ENCODE measurements around the gene EFNA2. TPM values are rescaled to one million over a fixed set of nuclear protein-coding genes. Genes with fewer than 3 reads are reported as not detected.

EFNA2 gene
- total RNA-seq, 1 experiment from 2014 or later: 14.3 TPM

- Mint-ChIP-seq H3K27me3 (ENCODE audit: low read depth) (no peaks in the 10 kb centered on the region; the same call in 1 of the 2 replicates), H3K4me1 (peaks cover 39 to 53% of the 10 kb centered on the region in 2 experiments), H3K27ac (peak overlapping the region; percentile 77 to 93 (median 91); a peak in 5 of 7 replicates), H3K9me3 (no peaks in the 10 kb centered on the region; a peak in 2 of 5 replicates), H3K4me3 (peak overlapping the region in 1 of 2 experiments; percentile 51; a peak in 2 of 5 replicates), H3K36me3 (ENCODE audit: insufficient read depth in 1 of 3, low read depth in 3 of 3) (peaks cover 20 to 52% (median 47%) of the 10 kb centered on the region in 3 experiments)
- WGBS (ENCODE audit: extremely low coverage, insufficient read length, low lambda C conversion rate): no CpG with 5 or more reads among the region's 8 CpGs
- H3K14ac ChIP-seq (ENCODE audit: insufficient read depth, low read length): no peak overlapping the region
- H3K4me1 ChIP-seq (ENCODE audit: insufficient read depth, low read length): no peaks in the 10 kb centered on the region
- no peak overlapping the region for H2AK5ac ChIP-seq (ENCODE audit: insufficient read length, low read length)
- H4K8ac ChIP-seq (replicated peaks; ENCODE audit: insufficient read length, low read depth, low read length): no peak overlapping the region
- no peak overlapping the region for H2BK12ac ChIP-seq (ENCODE audit: insufficient read length, low read depth, low read length)
- H3K9me3 ChIP-seq (ENCODE audit: control insufficient read depth, low read depth, low read length): no peaks in the 10 kb centered on the region
- no peak overlapping the region for H3K18ac ChIP-seq (ENCODE audit: insufficient read length, low read depth, low read length)
- H3K79me1 ChIP-seq (ENCODE audit: insufficient read depth, low read depth, low read length, poor library complexity, severe bottlenecking): no peaks in the 10 kb centered on the region
- no peak overlapping the region for H3K4me2 ChIP-seq (ENCODE audit: insufficient read depth, insufficient read length, low read length)
- no peak for DNase-seq
- H3K23me2 ChIP-seq (ENCODE audit: insufficient read length, low read depth, low read length, poor library complexity, severe bottlenecking): peaks cover 18% of the 10 kb centered on the region
- no peak overlapping the region for H2BK20ac ChIP-seq (ENCODE audit: low read depth, low read length, poor library complexity, severe bottlenecking)
- no peak overlapping the region for H3K4ac ChIP-seq (ENCODE audit: low read depth, low read length)
- no peak overlapping the region for H3K27ac ChIP-seq (ENCODE audit: insufficient read length, low read depth, low read length)
- H2BK5ac ChIP-seq (ENCODE audit: insufficient read length, low read length): no peak overlapping the region
- no peaks in the 10 kb centered on the region for H4K20me1 ChIP-seq (ENCODE audit: control insufficient read depth, insufficient read depth, insufficient read length)
- no peak overlapping the region for H3K23ac ChIP-seq (ENCODE audit: insufficient read length, low read depth, low read length)
- H4K91ac ChIP-seq (ENCODE audit: insufficient read length, low read depth, low read length): no peak overlapping the region
- H3T11ph ChIP-seq (ENCODE audit: low read length): no peak overlapping the region
- H2BK120ac ChIP-seq (ENCODE audit: low read depth, low read length, poor library complexity, severe bottlenecking): no peak overlapping the region
- H4K5ac ChIP-seq (ENCODE audit: insufficient read length, low read depth, low read length): no peak overlapping the region
- no peak overlapping the region for H3K56ac ChIP-seq (ENCODE audit: insufficient read length, low read depth, low read length)
- no peak for TF ChIP-seq CTCF (conservative IDR thresholded peaks at IDR 0.05)
- H2BK15ac ChIP-seq (ENCODE audit: low read depth, low read length): no peak overlapping the region
- no peaks in the 10 kb centered on the region for H3K27me3 ChIP-seq (ENCODE audit: insufficient read depth, low read length)
- no peaks in the 10 kb centered on the region for H3K79me2 ChIP-seq (ENCODE audit: insufficient read depth, low read length)
- H3K9ac ChIP-seq (ENCODE audit: extremely low read depth, insufficient read length, low read length): no peak overlapping the region
- H2AFZ ChIP-seq (ENCODE audit: low read length): no peak overlapping the region
Measured at GRCh38 chr19:1258163-1258492, 27.5 kb upstream of the EFNA2 start.
